ENCODE measurements around the gene LAMC1. TPM values are rescaled to one million over a fixed set of nuclear protein-coding genes. Genes with fewer than 3 reads are reported as not detected.

LAMC1 gene
- polyA plus RNA-seq, 1 donor: 293 TPM

DNA sequence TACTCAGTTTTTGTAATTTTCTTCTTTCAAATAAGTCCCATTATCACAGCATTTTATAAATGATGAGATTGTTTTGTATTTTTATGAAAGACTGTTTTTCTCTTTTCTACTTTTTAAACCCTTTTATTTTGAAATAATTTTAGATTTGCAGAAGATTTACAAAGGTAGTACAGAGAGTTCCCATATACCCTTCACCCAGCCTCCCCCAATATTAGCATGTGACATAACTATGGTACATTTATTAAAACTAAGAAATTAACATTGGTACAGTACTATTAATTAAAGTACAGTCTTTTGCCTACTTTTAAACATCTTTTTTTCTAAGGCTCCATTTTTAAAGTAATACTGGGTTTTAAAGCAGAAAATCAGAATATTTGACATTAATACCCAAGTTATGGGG is 127.2 kb downstream of the LAMC1 start:
- DNase-seq: no peak

DNA sequence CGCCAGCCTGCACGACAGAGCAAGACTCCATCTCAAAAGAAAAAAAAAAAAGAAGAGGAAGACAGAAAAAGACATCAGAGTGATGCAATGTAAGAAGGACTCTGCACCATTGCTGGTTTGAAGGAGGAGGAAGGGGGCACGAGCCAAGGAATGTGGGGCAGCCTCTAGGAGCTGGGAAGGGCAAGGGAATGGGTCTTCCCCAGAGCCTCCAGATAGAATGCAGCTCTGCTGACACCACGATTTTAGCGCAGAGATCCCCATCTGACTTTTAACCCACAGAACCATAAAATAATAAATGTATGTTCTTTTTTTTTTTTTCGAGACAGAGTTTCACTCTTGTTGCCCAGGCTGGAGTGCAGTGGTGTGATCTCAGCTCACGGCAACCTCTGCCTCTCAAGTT is 129.0 kb downstream of the LAMC1 start:
- DNase-seq: no peak

DNA sequence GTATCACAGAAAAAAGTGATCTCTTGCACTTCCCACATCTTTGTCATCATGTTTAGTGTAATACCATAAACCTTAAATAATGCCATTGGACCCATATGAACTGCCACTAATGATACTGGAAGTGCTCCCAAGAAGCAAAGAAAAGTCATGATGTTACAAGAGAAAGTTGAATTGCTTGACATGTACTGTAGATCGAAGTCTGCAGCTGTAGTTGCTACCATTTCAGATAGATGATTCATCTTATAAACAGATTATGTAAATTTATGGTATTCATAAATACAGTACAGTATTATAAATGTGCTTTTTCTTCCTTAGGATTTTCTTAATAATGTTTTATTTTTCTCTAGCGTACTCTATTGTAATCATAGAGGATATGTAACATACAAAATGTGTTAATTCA is 132.7 kb downstream of the LAMC1 start:
- no peak for DNase-seq

DNA sequence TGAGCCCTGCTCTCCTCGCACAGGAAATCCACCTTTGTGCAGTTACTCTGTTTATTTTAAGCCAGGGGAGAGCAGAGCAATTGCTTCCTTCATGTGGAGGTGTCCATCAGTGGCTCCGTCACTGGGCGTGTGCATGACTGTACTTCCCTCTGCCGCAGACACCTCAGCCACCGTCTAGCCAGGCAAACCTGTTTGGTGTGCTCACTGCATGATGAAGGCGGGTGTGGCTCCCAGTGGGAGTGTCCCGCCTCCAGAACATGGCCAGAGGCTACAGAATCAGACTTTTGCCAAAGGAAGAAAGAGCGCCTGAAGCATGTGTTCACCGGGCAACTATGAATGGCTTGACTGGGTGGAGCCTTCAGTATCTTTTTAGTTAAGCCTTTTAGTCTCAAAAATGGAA is 136.7 kb downstream of the LAMC1 start:
- no peak for DNase-seq

DNA sequence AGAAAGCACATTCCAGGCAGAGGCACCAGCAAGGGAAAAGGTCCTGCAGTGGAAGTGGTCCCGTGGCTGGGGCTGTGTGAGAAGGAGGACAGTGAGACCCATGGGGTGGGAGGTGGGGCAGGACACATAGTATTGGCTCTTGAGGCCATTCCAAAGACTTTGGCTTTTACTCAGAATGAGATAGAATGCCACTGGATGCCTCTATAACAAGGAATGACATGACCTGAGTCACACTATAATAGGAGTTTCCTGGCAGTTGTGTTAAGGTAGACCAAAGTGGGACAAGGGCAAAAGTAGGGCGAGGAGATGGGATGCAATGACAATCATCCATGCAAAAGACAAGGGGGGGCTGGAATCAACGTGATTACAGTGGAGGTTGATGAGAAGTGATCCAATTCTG is 138.2 kb downstream of the LAMC1 start:
- DNase-seq: no peak

DNA sequence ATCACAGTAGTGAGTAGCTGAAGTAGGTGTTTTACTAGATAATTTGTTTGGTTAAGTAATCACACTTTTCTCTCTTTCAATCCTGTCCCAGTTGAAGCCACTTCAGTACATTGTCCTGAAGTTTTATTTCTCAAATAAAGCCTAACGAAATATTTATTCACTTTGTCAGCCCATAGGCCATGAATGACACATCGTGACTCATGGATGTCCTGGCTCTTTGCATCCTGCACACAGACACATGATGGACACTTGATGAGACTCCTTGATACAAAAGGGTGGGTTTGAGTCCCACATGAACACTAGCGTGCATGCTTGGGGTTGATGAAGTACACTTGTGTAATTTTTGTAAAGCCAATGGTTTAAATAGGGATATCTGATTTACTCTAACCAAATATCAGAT is 140.1 kb downstream of the LAMC1 start:
- no peak for DNase-seq

DNA sequence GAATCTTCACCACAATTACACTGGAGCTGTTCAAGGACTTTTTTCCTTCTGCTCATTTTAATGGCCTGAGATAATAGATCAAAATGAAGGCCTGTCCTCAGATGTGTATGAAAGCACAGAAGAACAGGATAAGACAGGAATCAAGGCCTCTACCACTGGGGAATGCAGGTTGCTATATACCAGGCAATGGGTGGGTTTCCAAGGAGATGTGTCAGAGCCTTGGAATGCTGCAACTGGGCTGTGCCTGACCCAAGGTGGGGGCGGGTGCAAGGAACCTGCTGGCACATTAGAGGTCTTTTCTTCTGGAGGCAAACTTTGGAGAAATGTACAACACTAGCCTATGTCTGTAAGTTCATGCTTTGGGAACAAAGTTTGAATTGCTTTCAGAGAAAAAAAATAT is 141.1 kb downstream of the LAMC1 start:
- no peak for DNase-seq

DNA sequence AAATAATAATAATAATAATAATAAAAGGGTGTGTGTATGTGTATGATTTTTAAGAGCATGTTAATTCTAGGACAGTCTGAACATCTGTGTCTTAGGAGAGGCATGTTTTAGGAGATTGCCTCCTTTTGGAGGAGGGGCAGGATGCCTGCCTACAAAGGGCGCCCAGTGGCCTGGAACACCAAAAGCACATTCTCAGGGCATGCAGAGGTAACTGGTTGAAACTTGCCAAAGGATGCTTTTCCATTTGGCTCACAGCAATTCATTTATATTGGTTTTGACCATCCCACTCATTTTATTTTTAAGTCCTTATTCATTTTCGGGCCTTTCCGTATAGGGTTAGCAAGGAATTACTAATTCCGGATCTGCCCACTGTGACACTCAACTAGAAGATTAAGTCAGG is 141.7 kb downstream of the LAMC1 start:
- DNase-seq: no peak

DNA sequence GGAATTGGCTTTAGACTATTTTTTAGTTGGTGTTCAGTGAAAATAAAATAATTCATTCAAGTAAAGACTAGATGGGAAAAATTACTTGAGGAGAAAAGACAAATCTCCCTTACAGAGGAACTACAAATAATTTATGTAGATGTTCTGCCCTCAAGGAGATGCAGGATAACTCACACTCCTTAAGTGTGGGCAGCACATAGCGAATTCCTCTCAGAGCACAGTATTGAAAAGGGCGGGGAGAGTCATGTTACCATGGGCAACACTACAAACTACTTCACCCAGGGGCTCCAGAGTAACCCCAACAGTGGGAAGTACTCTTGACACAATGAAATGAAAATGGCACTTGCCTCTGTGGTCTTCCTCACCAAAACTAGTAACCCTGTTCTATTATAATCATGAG is 142.2 kb downstream of the LAMC1 start:
- DNase-seq: no peak

DNA sequence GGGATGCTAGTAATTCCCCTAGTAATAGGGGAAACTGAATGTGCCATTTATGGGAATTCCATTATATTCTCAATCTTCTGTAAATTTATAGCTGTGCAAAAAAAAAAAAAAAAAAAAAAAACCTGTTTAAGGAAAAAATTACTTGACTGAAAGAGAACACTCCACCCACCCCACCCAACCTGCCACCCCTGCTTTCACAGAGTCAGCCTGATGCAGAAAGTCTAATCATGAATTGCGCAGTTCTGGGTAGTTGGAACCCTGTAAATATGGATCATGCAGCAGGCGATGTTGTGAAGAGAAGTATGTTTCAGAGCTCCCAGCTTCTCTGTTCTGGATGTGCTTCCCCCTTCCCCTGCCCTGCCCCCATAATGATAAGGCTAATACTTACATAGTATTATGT is 143.2 kb downstream of the LAMC1 start:
- DNase-seq: no peak

DNA sequence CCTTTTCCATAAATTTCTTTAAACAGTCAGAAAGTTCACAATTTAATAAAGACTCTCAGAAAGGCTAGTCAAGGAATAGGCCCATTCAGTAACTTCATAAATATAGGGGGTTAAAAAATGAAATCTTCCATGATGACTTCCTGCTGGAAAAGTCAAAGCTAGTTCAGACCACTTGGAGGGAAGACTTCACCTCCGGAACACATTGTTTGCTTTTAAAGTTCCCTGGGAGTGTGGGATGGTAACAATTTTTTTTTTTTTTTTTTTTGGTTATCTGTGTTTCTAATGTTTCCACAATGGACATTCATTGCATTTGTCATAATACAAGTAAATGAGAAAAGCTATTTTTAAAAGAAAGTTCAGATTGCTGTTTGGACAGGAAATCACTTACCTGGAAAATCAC is 144.5 kb downstream of the LAMC1 start:
- no peak for DNase-seq

DNA sequence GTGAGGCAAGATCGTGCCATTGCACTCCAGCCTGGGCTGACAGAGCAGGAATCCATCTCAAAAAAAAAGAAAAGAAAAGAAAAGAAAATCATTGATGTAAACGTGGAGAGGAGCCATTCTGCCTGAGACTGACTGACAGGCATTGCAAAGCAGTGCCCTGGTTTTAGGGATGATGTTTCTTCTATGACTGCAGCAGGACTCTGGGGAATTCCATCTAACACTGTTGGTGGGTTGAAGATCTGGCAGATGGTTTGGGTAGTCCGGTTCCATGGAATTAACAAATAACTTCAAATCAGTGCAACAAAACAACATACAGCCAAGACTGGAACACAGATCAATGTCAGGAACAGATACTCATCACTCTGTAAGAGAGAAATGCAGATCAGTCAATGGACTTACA is 145.1 kb downstream of the LAMC1 start:
- DNase-seq: no peak

DNA sequence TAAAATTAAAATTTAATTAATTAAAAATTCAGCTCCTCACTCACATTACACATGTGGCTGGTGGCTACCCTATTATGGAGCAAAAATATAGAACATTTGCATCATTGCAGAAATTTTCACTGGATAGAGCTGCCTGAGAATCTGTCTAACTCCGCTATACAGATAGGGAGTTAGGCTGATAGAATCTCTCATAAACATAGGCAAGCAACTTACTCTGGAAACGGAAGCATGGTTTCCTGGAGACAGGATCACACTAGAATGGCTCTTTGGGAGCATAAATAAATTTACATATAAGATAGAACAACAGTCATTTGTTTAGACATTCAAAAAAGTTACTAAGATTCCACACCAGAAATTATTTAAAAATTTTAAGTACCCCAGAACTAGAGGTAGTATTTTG is 150.6 kb downstream of the LAMC1 start:
- DNase-seq: no peak

DNA sequence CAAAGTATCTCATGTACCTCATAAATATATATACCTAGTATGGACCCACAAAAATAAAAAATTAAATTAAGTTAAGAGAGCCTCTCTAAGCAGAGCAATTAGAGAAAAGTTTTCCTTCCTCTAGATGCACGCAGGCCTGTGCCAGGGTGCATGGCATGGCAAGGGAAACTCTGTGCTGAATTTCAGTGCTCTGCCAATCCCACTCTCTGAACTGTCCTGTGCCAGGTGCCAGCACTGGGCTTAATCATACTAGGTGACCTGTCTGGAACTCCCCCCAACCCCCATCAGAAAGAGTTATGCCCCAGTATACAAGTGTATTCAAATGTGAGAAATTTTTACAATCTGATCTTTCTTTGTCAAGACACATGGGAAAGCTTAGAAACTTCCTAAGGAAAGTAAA is 152.4 kb downstream of the LAMC1 start:
- DNase-seq: no peak

DNA sequence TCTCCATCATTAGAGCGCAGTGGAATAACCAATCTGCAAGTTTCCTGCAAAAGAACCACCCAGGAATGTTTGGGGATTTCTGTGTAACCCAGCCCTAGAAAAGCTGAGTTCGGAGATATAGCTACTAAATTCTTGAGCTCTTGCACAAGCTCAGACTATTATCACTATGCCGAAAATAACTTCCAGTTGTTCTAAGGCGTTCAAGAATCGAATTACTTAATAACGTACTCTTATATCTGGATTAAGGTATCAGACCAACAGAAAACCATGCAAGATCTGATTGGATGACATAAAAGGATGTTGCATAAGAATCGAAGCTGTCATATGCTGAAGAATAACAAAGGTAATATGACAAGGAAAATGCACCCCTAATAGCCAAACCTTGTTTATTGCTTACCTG is 155.3 kb downstream of the LAMC1 start:
- no peak for DNase-seq

DNA sequence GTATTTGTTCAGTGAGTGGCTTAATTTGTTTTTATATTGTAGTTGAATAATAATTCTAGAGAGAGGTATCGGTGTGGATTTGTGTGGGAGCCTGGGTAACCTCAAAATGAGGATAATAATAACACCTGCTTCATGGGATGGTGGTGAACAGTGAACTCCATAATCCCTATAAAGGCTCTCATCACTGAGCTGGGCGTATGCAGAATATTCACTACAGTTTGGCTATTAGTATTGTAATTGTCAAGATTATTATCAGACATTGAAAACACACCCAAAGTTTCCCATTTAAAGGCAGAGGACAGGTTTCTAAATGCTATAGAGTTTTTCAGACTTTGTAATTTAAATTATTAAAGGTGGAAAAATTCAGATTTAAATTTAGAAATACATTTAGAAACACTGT is 155.8 kb downstream of the LAMC1 start:
- no peak for DNase-seq

DNA sequence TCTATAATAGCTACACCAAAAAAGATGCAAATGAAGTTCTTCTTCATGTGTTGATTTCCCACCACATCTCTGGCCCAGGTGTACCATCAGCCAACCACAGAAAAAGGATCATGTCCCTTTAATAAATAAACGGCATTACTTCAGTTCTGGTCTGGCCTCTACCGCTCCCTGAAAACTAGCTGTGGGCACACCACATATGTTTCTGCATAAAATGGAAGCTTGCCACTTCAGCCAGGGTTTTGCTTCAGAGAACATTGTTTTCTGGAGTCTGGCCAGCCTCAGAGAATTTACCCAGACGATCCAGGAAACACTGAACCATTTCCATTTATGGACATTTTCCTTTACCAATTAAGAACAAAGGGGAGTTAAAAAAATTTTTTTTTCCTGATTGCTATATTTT is 157.0 kb downstream of the LAMC1 start:
- DNase-seq: peak; percentile 78

DNA sequence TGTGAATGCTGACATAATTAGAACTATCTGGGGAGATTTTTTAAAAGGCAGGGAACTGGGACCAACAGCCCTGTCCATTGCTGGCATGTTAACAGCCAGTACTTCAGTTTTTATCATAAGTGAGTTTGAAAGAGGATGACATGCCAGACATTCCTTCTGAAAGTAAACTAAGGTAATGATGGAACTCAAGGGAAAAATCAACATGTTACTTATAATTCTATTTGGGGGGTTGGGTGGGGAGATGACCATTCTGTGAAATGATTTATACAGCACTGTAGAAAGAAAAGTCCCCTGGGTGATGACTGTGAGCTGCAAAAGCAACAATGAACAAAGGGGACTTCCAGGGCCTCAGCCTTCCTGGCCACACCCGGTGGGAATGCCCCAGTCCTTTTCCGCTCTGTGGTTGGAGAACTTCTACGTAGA is 157.4 kb downstream of the LAMC1 start:
- peak; percentile 62 for DNase-seq

DNA sequence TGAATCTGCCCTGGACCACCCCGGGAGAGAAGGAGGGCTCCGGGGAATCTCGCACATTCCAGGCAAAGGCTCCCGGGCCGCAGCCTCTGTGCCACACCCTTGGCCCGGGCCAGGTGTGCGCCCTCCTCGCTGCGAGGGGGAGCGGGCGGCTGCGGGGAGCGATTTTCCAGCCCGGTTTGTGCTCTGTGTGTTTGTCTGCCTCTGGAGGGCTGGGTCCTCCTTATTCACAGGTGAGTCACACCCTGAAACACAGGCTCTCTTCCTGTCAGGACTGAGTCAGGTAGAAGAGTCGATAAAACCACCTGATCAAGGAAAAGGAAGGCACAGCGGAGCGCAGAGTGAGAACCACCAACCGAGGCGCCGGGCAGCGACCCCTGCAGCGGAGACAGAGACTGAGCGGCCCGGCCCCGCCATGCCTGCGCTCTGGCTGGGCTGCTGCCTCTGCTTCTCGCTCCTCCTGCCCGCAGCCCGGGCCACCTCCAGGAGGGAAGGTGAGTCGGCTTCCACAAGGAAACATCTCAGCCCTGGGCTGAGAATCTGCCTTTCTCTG is 162.8 kb downstream of the LAMC1 start, which contains the start of gene LAMC2:
TSS of gene LAMC2 (plus strand) at position 324 of the 550 bp plus-strand sequence. CDS start at position 413, 89 bp downstream.
- no peak for DNase-seq

DNA sequence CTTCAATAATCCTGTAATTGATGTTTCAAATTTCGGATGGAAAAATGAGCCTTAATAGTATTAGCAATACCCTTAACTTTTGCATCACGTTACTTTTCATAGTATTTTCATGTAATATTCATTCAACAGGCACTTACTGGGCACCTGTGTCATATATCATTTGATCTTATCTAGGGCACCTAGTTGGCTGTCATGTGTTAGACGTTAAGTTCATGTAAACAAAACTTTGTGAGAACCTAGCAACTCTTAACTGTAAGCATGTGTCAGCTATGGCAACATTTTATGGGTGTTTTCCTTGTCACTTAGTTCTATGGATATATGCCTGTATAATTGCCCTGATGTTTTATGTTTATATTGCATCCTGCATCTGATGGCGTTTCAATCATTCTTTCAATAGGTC is 163.6 kb downstream of the LAMC1 start:
- no peak for DNase-seq

DNA sequence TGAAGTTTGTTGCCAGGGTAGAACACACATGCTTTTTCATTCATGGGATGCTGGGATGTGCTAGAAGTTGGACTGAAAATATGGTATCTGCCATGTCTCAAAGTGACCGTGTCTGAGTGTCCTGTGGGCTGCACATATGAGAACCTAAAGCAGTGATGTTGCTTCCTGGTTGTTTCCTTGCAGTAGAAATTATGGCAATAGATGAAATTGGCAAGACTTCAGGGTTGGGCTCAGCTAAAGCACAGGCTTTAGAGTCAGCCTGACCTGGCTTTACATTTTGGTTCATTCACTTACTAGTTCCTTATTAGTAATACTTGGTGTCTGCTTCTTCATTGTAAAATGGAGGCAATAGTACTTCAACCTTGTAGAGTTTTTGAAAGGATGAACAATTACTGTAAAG is 165.0 kb downstream of the LAMC1 start:
- no peak for DNase-seq

DNA sequence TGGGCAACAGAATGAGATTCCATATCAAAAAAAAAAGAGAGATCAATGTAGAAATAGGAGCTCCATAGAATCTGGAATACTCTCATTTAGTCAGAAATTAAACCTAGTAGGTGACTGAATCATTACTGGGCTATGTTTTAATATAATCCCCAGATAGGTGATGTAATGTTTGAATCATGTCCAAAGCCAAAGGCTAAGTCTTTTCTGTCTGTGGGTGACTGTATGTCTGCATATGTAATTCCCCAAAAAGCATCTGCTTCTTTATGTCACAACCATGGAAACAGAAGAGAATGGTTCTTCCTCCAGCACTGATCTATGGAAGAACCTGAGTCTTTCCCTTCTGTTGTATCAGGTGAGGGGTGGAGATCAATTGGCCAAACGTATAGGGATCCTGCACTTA is 168.6 kb downstream of the LAMC1 start:
- DNase-seq: peak; percentile 67

DNA sequence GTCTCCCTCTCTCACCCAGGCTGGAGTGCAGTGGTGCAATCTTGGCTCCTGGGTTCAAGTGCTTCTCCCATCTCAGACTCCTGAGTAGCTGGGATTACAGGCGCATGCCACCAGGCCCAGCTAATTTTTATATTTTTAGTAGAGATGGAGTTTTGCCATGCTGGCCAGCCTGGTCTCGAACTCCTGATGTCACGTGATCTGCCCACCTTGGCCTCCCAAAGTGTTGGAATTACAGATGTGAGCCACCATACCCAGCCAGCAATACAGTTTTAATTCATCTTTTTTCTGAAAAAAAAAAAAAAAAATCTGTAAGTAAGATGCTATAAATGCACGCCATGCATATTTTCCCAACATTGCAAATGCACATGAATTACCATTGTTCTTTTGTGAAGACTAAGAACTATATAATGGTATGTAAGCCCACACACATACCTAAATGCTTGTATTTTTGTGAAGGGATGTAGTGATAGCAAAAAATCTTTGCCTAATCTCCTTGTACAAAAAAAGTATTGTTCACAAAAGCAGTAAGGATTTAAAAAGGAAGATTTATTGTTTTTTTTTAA is 170.8 kb downstream of the LAMC1 start:
- no peak for DNase-seq

DNA sequence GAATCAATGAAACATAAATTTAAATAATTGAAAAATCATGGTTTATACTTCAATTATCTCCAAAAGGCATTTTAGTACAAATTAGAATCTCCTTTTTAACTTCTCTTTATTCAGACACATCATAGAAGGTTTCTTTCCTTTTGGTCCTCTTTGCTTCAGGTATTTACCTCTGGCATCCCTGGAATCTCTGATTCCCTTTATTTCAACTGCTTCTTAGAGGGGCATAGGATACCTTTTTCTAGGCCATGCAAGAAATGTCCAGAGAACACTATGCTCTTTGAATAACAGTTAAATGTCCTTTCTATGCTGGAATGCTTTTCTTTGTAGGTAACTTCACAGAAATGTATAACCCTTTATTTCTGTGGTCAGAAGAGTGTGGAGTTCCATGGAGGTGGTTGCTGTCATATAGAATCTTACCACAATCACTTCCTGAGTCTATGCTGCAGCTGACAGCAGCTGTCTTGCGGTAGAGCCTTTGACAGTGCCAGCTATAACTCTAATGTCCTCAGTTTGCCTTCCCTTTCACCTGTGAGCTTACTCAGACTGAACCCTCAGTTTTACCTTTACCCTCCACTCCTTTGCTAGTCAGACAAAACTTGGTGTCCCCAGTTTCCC is 171.4 kb downstream of the LAMC1 start:
- DNase-seq: no peak

DNA sequence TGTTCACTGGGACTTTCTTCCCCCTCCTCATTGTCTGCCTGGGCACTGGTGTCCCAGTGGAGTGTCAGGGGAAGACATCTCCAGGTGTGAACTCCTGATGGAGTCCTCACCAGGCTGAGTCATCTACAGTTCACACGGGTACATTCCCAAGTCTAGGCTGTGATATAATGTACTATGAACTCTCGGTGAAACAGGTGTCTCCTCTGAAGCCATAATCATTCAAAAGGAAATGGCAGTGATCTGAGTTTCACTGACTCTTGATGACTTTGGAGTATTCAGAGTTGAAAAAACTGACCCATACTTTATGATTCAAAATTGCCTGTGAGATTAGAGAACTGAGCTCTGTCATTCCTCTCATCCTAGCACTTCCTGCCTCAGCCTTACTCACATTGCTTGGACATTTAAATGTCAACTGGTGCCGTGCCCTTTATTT is 171.9 kb downstream of the LAMC1 start:
- no peak for DNase-seq
